Measurements from ENCODE around the gene F2R.
"Not testable (repeated sequence)": the region's sequence is repeated elsewhere in the genome, so short reads cannot be mapped to it uniquely, and the experiment has no call there.

Gene F2R

GRCh38 chr5:76720988-76721569 is 5.2 kb downstream of the F2R start:
- DNase-seq = no peak

- no peak for DNase-seq
These were observed 7.3 kb downstream of the F2R start for GRCh38 chr5:76723266-76723665.

GRCh38 chr5:76723906-76724305 is 8.0 kb downstream of the F2R start:
- DNase-seq = no peak

- DNase-seq = no peak
These were observed 8.9 kb downstream of the F2R start for GRCh38 chr5:76724871-76725270.

GRCh38 chr5:76728965-76729364 is 13.0 kb downstream of the F2R start:
- no peak for DNase-seq

GRCh38 chr5:76729373-76730290 is 13.7 kb downstream of the F2R start:
- DNase-seq = no peak

- no peak for DNase-seq
These were observed 16.6 kb downstream of the F2R start for GRCh38 chr5:76732405-76733048.

GRCh38 chr5:76733049-76733417 is 17.1 kb downstream of the F2R start:
- DNase-seq = no peak

GRCh38 chr5:76735762-76736545 is 20.0 kb downstream of the F2R start:
- DNase-seq = no peak

GRCh38 chr5:76736679-76737556 is 21.0 kb downstream of the F2R start:
- no peak for DNase-seq

GRCh38 chr5:76737846-76738245 is 21.9 kb downstream of the F2R start:
- no peak for DNase-seq

- not testable (repeated sequence) for DNase-seq
These were observed 25.6 kb downstream of the F2R start for GRCh38 chr5:76741506-76741905.

GRCh38 chr5:76742583-76742982 is 26.7 kb downstream of the F2R start:
- DNase-seq = no peak

GRCh38 chr5:76744632-76745031 is 28.7 kb downstream of the F2R start:
- no peak for DNase-seq

- no peak for DNase-seq
These were observed 29.7 kb downstream of the F2R start for GRCh38 chr5:76745670-76746069.

GRCh38 chr5:76746677-76747076 is 30.8 kb downstream of the F2R start:
- DNase-seq = no peak

- no peak for DNase-seq
These were observed 31.8 kb downstream of the F2R start for GRCh38 chr5:76747706-76748105.

- DNase-seq = no peak
These were observed 35.4 kb downstream of the F2R start for GRCh38 chr5:76751291-76751690.

- no peak for DNase-seq
These were observed 38.7 kb downstream of the F2R start for GRCh38 chr5:76754668-76755078.

- DNase-seq = no peak
These were observed 40.1 kb downstream of the F2R start for GRCh38 chr5:76755779-76756637.

GRCh38 chr5:76757049-76757448 is 41.1 kb downstream of the F2R start:
- DNase-seq = no peak

All from NCI-H1048 (cell line).